NT2/D1 (cell line): Measurements from ENCODE around the gene SEMA6B.

Experiments
- YY1 ChIP-seq: IDR thresholded peaks from 2 replicates; pipeline ENCODE4 v1.6.1; 2011; ENCODE audit not compliant: insufficient read length, insufficient read depth
- ZNF274 ChIP-seq: IDR thresholded peaks from 2 replicates; pipeline ENCODE4 v1.6.1; 2011; ENCODE audit warnings: mild to moderate bottlenecking, low read depth, low read length

- TF ChIP-seq YY1 (no peak), ZNF274 (no peak)
Observed at GRCh38 chr19:4588291-4588761, 28.8 kb upstream of the SEMA6B start.
